ENCODE data around the gene FBXL7.

FBXL7 gene

GRCh38 chr5:15966651-15967050 is 466.7 kb downstream of the FBXL7 start:
- no peak for DNase-seq

GRCh38 chr5:15968993-15969392 is 469.0 kb downstream of the FBXL7 start:
- no peak for DNase-seq

GRCh38 chr5:15977851-15978250 is 477.9 kb downstream of the FBXL7 start:
- DNase-seq: no peak

- no peak for DNase-seq
Observed at GRCh38 chr5:15980835-15981234, 480.9 kb downstream of the FBXL7 start.

- DNase-seq: no peak
Observed at GRCh38 chr5:15983392-15983791, 483.4 kb downstream of the FBXL7 start.
